Mesendoderm (in vitro differentiated cells): Measurements from ENCODE around the gene CHSY3.

Experiments used
- DNase-seq: peaks from one replicate; pipeline ENCODE4 v3.0.0; 2013
- H2AK5ac ChIP-seq: 2 replicates; pipeline ENCODE4 v1.6.1; 2013; ENCODE audit warnings: low read length, inconsistent platforms
- H2BK120ac ChIP-seq: 2 replicates; pipeline ENCODE4 v1.6.1; 2013; ENCODE audit warnings: low read depth, mild to moderate bottlenecking, low read length, moderate library complexity, mixed read lengths
- H2BK15ac ChIP-seq: replicated peaks from 2 replicates; pipeline ENCODE4 v1.6.1; 2013; ENCODE audit warnings: low read depth, mild to moderate bottlenecking, moderate library complexity
- H2BK5ac ChIP-seq: 2 replicates; pipeline ENCODE4 v1.6.1; 2013; ENCODE audit warnings: low read length, inconsistent platforms
- H3K18ac ChIP-seq: 2 replicates; pipeline ENCODE4 v1.6.1; 2013; ENCODE audit warnings: mild to moderate bottlenecking, low read length, mixed read lengths
- H3K23ac ChIP-seq: one replicate; pipeline ENCODE4 v1.6.1; 2013; ENCODE audit warnings: low read length
- H3K27ac ChIP-seq: 2 replicates; pipeline ENCODE4 v1.5.1; 2013; ENCODE audit warnings: low read depth, mild to moderate bottlenecking, inconsistent platforms, low read length, moderate library complexity
- H3K27me3 ChIP-seq: 2 replicates; pipeline ENCODE4 v1.6.1; 2013; ENCODE audit warnings: low read length, control low read depth, mild to moderate bottlenecking, inconsistent platforms; ENCODE audit not compliant: insufficient read depth, poor library complexity
- H3K36me3 ChIP-seq: 2 replicates; pipeline ENCODE4 v1.6.1; 2013; ENCODE audit warnings: low read length, inconsistent platforms; ENCODE audit not compliant: control insufficient read depth, insufficient read depth
- H3K4ac ChIP-seq: one replicate; pipeline ENCODE4 v1.6.1; 2013; ENCODE audit warnings: low read depth, mild to moderate bottlenecking, low read length, moderate library complexity
- H3K4me1 ChIP-seq: 2 replicates; pipeline ENCODE4 v1.6.1; 2013; ENCODE audit warnings: low read depth, low read length, inconsistent platforms; ENCODE audit not compliant: control insufficient read depth
- H3K4me2 ChIP-seq: 2 replicates; pipeline ENCODE4 v1.6.1; 2013; ENCODE audit warnings: low read length
- H3K4me3 ChIP-seq: 2 replicates; pipeline ENCODE4 v1.5.1; 2013; ENCODE audit warnings: mild to moderate bottlenecking, low read length
- H3K56ac ChIP-seq: one replicate; pipeline ENCODE4 v1.6.1; 2013; ENCODE audit warnings: low read length
- H3K79me1 ChIP-seq: 2 replicates; pipeline ENCODE4 v1.6.1; 2013; ENCODE audit warnings: low read length, inconsistent platforms
- H3K79me2 ChIP-seq: 2 replicates; pipeline ENCODE4 v1.6.1; 2013; ENCODE audit warnings: mild to moderate bottlenecking, low read length; ENCODE audit not compliant: control insufficient read depth, insufficient read depth
- H3K9ac ChIP-seq: 2 replicates; pipeline ENCODE4 v1.6.1; 2013; ENCODE audit warnings: low read length, inconsistent platforms
- H4K5ac ChIP-seq: one replicate; pipeline ENCODE4 v1.6.1; 2013; ENCODE audit warnings: low read length
- H4K8ac ChIP-seq: one replicate; pipeline ENCODE4 v1.6.1; 2013; ENCODE audit warnings: low read depth, mild to moderate bottlenecking, control low read depth, low read length, moderate library complexity
- WGBS: extraction: QIAGEN DNeasy Blood & Tissue Kit; methylation state at CpG from one replicate; pipeline ENCODE4 v1.1.7; 2013; ENCODE audit warnings: low lambda C conversion rate, missing lambda C conversion rate; ENCODE audit not compliant: insufficient coverage; ENCODE audit errors: extremely low coverage; 5-methylcytosine and 5-hydroxymethylcytosine counted together

CHSY3 gene

GRCh38 chr5:130077007-130077406, 172.7 kb downstream of the CHSY3 start:
- Histone ChIP-seq H3K4me3 (no peak overlapping the region), H3K36me3 (no peaks in the 10 kb centered on the region)

GRCh38 chr5:130078661-130079060, 174.4 kb downstream of the CHSY3 start:
- H4K5ac ChIP-seq = no peak overlapping the region
- H3K4me1 ChIP-seq = no peaks in the 10 kb centered on the region
- no peak overlapping the region for H3K9ac ChIP-seq
- DNase-seq = no peak
- H2BK15ac ChIP-seq = no peak overlapping the region
- no peak overlapping the region for H3K56ac ChIP-seq
- H3K4me3 ChIP-seq = no peak overlapping the region
- H3K36me3 ChIP-seq = no peaks in the 10 kb centered on the region
- H2BK120ac ChIP-seq = no peak overlapping the region
- no peak overlapping the region for H2AK5ac ChIP-seq
- no CpG with 5 or more reads among the region's 3 CpGs for WGBS
- H3K4me2 ChIP-seq = no peak overlapping the region
- H3K27me3 ChIP-seq = no peaks in the 10 kb centered on the region
- H3K79me2 ChIP-seq = no peaks in the 10 kb centered on the region
- H3K79me1 ChIP-seq = no peaks in the 10 kb centered on the region
- no peak overlapping the region for H3K18ac ChIP-seq
- H3K4ac ChIP-seq = no peak overlapping the region
- no peak overlapping the region for H2BK5ac ChIP-seq
- H3K23ac ChIP-seq = no peak overlapping the region
- H4K8ac ChIP-seq = no peak overlapping the region
- no peak overlapping the region for H3K27ac ChIP-seq

More at GRCh38 chr5:130077007-130077406, 172.7 kb downstream of the CHSY3 start:
- Histone ChIP-seq H3K79me1 (no peaks in the 10 kb centered on the region), H3K18ac (no peak overlapping the region), H2BK15ac (no peak overlapping the region), H3K4me2 (no peak overlapping the region), H4K8ac (no peak overlapping the region), H2AK5ac (no peak overlapping the region), H3K23ac (no peak overlapping the region), H2BK5ac (no peak overlapping the region), H3K4ac (no peak overlapping the region), H3K27me3 (no peaks in the 10 kb centered on the region), H3K9ac (no peak overlapping the region), H2BK120ac (no peak overlapping the region), H3K27ac (no peak overlapping the region), H3K79me2 (no peaks in the 10 kb centered on the region), H4K5ac (no peak overlapping the region), H3K56ac (no peak overlapping the region), H3K4me1 (no peaks in the 10 kb centered on the region)
- WGBS = 100% methylated on average over 1 of the region's 2 CpGs
- DNase-seq = peak; percentile 11

GRCh38 chr5:130090569-130091270, 186.5 kb downstream of the CHSY3 start:
- H3K79me2 ChIP-seq = no peaks in the 10 kb centered on the region
- H2BK120ac ChIP-seq = no peak overlapping the region
- no peak overlapping the region for H2BK15ac ChIP-seq
- H3K27me3 ChIP-seq = no peaks in the 10 kb centered on the region
- peaks cover 7% of the 10 kb centered on the region for H3K4me1 ChIP-seq
- H3K56ac ChIP-seq = no peak overlapping the region
- H3K4ac ChIP-seq = no peak overlapping the region
- peak overlapping the region; percentile 3 for H3K18ac ChIP-seq
- H3K79me1 ChIP-seq = no peaks in the 10 kb centered on the region
- DNase-seq = no peak
- no peak overlapping the region for H2AK5ac ChIP-seq
- no CpG with 5 or more reads among the region's 8 CpGs for WGBS
- peak overlapping the region; percentile 45 for H3K27ac ChIP-seq
- no peak overlapping the region for H4K5ac ChIP-seq
- no peak overlapping the region for H4K8ac ChIP-seq
- no peak overlapping the region for H2BK5ac ChIP-seq
- no peak overlapping the region for H3K4me2 ChIP-seq
- no peaks in the 10 kb centered on the region for H3K36me3 ChIP-seq
- H3K9ac ChIP-seq = no peak overlapping the region
- no peak overlapping the region for H3K4me3 ChIP-seq
- H3K23ac ChIP-seq = no peak overlapping the region

DNA sequence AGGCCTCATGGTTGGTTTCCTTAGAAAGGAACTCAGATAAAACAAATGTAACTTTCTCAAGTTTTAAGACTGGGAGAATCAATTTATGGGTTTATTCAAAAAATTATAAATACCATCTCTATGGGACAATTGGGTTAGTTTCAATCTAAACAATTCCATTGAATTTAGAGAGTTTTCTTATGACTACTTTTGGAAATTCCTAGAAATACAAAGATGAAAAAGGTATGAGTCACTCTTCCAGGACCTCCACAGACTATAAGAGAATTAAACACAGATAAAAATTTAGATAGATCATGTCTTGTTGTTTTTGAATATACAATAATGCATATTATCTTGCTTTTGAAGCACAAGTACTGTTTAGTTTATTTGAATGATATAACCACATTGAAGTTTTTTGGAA, 188.7 kb downstream of the CHSY3 start:
- no peak overlapping the region for H2BK5ac ChIP-seq
- H4K5ac ChIP-seq = no peak overlapping the region
- H3K9ac ChIP-seq = no peak overlapping the region
- no peak overlapping the region for H3K27ac ChIP-seq
- no peaks in the 10 kb centered on the region for H3K27me3 ChIP-seq
- no peak overlapping the region for H2AK5ac ChIP-seq
- no peak overlapping the region for H3K4me3 ChIP-seq
- peaks cover 7% of the 10 kb centered on the region for H3K4me1 ChIP-seq
- no peak overlapping the region for H4K8ac ChIP-seq
- H3K36me3 ChIP-seq = no peaks in the 10 kb centered on the region
- H2BK15ac ChIP-seq = no peak overlapping the region
- H3K79me1 ChIP-seq = no peaks in the 10 kb centered on the region
- no peak overlapping the region for H3K23ac ChIP-seq
- DNase-seq = no peak
- no peak overlapping the region for H3K18ac ChIP-seq
- no peak overlapping the region for H3K4me2 ChIP-seq
- H3K56ac ChIP-seq = no peak overlapping the region
- H2BK120ac ChIP-seq = no peak overlapping the region
- no peak overlapping the region for H3K4ac ChIP-seq
- no peaks in the 10 kb centered on the region for H3K79me2 ChIP-seq

- no peaks in the 10 kb centered on the region for H3K79me2 ChIP-seq
- H3K79me1 ChIP-seq = no peaks in the 10 kb centered on the region
- no peaks in the 10 kb centered on the region for H3K36me3 ChIP-seq
- no peak overlapping the region for H2BK5ac ChIP-seq
- H3K56ac ChIP-seq = no peak overlapping the region
- no peak for DNase-seq
- H3K18ac ChIP-seq = no peak overlapping the region
- H3K23ac ChIP-seq = no peak overlapping the region
- H4K5ac ChIP-seq = no peak overlapping the region
- no peak overlapping the region for H4K8ac ChIP-seq
- H2BK120ac ChIP-seq = no peak overlapping the region
- no peak overlapping the region for H3K27ac ChIP-seq
- no peaks in the 10 kb centered on the region for H3K27me3 ChIP-seq
- no peak overlapping the region for H3K4ac ChIP-seq
- H2AK5ac ChIP-seq = no peak overlapping the region
- H3K4me1 ChIP-seq = no peaks in the 10 kb centered on the region
- H2BK15ac ChIP-seq = no peak overlapping the region
- H3K4me3 ChIP-seq = no peak overlapping the region
- no peak overlapping the region for H3K9ac ChIP-seq
- no CpG with 5 or more reads among the region's 2 CpGs for WGBS
- H3K4me2 ChIP-seq = no peak overlapping the region
These were observed 192.2 kb downstream of the CHSY3 start for GRCh38 chr5:130096483-130096882.

DNA sequence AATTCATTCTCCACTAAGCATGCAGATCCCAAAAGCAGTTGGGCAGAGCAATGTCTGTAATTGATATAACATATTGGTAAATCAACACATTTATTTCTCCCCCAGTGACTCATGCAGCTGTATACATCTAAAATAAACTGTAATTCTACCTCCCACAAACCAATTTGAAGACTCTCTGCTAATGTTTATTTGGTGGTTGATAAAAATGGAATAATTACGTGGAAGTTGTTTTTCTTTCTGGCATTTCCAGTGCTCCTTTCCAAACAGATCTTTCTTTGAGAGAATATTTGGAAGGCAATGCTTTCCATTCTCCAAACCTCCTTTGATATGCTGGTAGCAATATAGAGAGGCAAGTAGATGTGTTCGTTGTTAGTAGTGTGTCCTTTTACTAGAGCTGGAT, 194.7 kb downstream of the CHSY3 start:
- Histone ChIP-seq H2AK5ac (no peak overlapping the region), H4K8ac (no peak overlapping the region), H3K4me2 (no peak overlapping the region), H3K27ac (no peak overlapping the region), H3K23ac (no peak overlapping the region), H3K4me1 (no peaks in the 10 kb centered on the region), H3K4ac (no peak overlapping the region), H2BK120ac (no peak overlapping the region), H4K5ac (no peak overlapping the region), H3K56ac (no peak overlapping the region), H3K79me1 (no peaks in the 10 kb centered on the region), H3K79me2 (no peaks in the 10 kb centered on the region), H3K36me3 (no peaks in the 10 kb centered on the region), H3K9ac (no peak overlapping the region), H2BK15ac (no peak overlapping the region), H3K18ac (no peak overlapping the region), H3K27me3 (no peaks in the 10 kb centered on the region), H2BK5ac (no peak overlapping the region), H3K4me3 (no peak overlapping the region)
- no CpG with 5 or more reads among the region's 2 CpGs for WGBS
- no peak for DNase-seq
